Gastrocnemius medialis (tissue), 4 donors: ENCODE results near the gene USH1C.

Source experiments
- CTCF ChIP-seq, 5 experiments: fragments of 450-650 bp in 3 of 5; fragments of 200-600 bp in 2 of 5; sonication (generic) in 2 of 5; IDR thresholded peaks in 4 of 5; conservative IDR thresholded peaks in 1 of 5; 1 replicate in 4 of 5; 2 replicates in 1 of 5; pipeline ENCODE4 v1.5.1; 2016 to 2019; ENCODE audit warnings: antibody characterized with exemption in 5 of 5, mild to moderate bottlenecking in 3 of 5, moderate library complexity in 3 of 5
- POLR2A ChIP-seq, 2 donors: fragments of 450-650 bp; IDR thresholded peaks; one replicate each; pipeline ENCODE4 v1.6.1; 2017; ENCODE audit warnings: antibody characterized with exemption in 2 of 2, mild to moderate bottlenecking in 2 of 2, moderate library complexity in 2 of 2

- no peak for TF ChIP-seq CTCF (IDR thresholded peaks at IDR 0.05 in 4 of 5, conservative IDR thresholded peaks at IDR 0.05 in 1 of 5)
- TF ChIP-seq POLR2A (IDR thresholded peaks at IDR 0.05) = no peak
Measured at GRCh38 chr11:17513853-17514252, 30.4 kb downstream of the USH1C start.
